ENCODE results near the gene ZNF423.

The ZNF423 gene

DNA sequence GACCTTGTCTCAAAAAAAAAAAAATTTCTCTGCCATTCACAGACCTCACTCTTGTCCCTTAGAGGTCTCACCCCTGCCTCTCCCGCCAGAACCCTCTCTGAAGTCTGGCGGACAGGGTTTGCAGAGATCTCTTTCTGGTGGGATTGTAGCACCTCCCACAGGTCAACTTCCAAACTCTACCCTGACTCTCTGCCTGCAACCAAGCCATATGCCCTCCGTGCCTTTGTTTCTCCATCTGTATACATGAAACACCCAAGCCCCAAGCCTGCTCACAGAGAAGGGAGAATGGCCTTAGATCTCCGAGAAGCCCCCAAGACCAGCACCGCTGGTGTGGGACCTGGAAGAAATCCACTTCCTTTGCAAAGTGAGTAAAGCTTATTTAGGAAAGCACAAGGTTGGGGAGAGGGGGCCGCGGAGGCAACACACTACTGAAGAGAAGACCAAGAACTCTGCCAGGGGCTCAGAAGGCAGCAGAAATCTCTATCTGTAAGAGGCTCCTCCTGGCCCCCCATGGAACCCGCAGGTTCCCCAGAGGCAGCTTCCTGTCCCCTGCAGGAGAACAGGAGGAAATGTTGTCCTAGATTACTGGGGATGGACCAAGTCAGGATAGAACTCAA lies 262.4 kb downstream of the ZNF423 start:
- DNase-seq, result no peak

DNA sequence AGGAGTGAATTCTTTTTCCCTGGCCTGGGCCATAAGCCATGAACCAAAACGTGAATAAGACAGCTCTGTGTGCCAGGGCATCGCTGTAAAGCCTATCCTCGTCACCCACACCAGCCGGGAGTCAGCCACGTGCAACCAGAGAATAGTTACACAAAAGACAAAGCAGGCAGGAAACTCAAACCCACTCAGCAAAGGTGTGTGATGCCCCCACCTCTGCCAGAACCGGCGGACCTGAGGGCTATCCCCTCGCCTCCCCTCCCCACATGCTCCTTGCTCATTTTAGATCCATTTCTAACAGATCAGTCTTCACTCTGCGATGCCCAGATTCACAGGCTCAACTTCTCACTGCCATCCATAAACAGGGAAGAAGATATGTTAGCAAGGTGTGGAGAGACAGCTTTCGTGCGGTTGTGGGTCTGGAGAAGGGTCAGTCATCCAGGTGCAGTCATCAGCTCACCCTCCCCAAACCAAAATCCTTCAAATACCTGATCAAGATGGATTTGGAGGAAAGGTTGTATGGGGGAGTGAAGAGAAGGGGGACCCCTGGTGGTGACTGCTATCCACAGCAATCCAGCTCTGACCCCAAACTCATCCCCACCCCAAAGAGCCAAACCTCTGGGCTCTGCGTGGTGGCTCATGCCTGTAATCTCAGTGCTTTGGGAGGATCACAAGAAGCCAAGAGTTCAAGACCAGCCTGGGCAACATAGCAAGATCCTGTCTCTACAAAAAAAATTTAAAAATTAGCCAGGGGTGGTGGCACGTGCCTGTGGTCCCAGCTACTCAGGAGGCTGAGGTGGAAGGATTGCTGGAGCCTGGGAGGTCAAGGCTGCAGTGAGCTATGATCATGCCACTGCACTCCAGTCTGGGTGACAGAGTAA lies 263.1 kb downstream of the ZNF423 start:
- DNase-seq, result peak in 1 of 2 donors; percentile 23

DNA sequence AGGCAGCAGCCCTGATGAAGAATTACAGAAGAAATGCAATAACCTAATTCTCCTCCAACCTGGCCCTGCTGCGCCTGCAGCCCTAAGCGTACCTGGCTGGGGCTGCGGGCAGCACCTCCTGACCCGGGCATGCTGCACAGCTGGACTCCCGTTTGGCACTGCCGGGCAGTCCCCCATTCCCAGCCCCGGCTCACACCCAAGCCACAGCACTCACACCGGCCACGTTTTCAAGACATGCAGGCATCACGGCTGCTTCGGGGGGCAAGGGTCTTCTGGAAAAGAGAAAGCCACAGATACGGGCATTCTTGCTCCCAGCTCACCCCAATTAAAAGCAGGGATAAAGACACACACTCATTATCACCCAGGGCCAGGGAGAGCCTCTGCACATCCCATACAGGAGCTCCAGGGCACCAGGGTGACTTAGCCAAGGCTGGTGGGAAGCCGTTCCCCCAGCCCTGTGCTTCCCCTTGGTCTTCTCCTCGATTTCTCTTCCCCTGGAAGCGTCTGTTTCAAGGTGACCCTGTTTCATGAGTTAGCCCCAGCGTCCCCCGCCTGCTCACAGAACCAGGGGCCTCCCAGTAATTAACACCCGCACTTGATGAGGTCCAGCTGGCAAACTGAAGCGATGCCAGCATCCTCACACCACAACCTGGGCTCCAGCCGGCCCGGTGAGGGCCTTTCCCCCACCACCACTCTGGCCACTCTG lies 265.6 kb downstream of the ZNF423 start:
- DNase-seq, result no peak

DNA sequence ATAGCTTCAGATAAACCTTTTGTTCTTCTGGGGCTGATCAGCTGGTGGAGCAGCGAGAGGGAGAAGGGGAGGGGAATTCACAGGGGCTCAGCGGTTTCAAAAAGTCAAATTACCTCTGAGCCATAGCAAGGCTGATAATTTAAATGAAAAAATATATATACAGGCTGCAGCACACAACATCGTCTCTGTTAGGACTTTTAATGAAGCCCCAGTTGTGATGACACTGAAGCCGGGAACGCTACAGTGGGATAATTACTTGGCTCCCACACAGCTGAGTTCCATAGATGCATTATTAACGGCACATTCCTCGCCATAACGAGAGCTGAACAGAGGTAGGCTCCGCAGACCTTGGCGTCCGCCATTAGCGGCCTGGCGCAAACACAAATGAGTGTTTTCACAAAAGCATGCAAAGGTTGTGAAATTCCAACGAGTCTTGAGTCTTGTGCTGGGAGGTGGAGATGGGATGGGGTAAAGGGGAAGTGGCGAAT lies 266.3 kb downstream of the ZNF423 start:
- no peak for DNase-seq

DNA sequence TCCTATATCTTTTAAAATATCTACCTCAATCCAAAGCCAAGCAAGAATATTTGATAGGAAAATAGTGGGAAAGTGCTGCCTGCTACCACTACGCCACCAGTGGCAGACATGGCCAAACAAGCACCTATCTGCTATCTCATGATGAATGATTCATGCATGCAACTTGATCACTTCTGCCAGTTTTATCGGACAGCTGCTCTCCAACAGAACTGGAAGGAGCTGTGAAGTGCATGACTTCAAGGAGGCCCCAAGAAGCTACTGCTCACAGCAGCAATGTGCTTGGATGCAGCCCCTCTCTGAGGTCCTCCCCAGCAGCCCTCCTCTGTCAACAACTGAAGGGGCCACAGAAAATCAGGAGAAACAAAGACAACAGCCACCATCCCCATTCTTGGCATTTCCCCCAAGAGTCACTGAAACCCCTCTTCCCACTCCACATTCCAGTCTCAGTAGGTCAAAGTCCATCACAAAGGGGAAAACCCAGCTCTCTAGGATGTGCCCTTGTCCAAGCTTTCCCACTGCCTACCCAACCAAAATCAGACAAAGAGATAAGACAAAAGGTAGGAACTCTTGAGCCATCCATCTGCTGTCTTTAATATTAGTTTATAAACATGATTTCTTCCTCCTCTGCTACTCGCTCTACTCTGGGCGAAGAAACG lies 267.1 kb downstream of the ZNF423 start:
- DNase-seq, result no peak

DNA sequence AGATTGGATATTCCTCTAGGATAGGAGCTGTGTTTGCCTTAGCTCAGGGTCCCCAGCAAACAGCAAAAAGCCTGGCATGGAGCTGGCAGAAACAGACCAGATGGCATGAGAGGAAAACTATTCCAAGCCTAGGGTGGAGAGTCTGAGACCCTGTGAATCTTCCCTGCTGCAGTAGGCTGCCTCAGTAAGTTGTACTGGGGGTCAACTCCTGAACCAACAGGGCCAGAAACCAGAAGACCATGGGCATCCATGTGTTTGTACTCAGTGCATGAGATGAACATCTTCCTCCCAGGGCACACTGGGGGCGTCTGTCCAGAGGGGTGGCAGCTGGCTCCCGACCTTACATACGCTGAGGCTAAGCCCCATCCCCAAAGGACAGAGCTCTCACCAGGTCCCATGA lies 267.9 kb downstream of the ZNF423 start:
- DNase-seq, result no peak

DNA sequence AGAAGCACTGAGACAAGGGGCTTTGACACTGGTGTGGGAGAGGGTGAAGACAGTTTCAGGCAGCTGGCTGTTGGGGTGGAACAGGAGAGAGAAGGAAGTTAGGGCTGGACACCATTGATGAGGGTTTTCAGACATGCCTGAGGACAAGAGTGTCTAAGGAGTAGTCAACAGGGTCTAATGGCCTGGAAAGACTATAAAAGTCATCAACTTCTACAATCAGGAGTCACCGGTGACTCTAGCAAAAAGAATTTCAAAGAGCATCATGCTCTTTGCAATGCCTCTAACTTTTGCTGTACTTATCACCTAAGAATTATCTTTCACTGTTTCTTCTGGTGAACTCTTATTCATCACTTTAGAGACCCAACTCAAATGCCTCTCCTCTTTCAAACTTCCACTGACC lies 268.4 kb downstream of the ZNF423 start:
- DNase-seq, result no peak

DNA sequence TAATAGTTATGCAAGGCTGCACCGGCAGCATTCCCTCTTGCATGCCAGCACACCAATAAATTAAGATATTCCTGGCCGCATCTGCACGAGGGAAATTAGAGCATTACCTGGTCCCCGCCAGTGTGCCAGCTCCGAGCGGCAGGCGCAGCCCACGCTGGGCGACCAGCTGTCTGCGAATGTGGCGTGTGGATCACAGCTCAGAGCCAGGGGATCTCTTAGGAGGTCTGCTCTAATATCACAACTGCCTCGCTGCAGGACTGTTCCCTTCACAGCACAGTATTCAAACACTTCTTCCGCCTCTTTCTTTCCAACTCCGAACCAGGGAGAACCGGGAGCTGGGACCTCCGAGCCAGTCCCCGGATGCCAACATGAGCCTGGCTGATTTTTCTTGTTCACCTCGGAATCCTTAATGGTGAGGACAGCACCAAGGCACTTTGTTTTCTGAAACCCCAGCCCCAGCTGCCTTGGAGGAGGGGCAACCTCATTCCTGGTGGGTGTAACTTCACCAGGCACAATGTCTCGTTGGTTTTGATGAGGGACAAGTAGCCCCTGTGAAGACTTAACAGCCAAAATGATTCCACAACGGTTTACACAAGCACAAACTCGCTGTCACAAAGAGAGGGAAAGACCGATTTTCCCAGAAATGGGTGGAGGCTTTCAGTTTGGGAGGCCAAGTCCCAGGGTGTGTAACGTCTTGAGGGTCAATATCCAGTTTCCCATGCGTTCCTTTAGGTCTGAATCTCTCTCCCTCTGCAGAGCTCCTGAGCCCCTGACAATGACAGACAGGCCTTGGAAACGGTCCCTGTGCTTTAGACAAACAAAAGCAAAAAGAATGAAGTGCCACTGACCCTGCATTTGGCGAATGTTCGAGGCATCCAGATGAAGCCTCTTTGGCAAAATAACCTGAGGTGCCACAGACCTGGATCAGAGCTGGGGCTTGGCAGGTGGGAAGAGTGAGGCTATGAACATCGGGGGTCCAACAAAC lies 269.2 kb downstream of the ZNF423 start:
- DNase-seq, result no peak

DNA sequence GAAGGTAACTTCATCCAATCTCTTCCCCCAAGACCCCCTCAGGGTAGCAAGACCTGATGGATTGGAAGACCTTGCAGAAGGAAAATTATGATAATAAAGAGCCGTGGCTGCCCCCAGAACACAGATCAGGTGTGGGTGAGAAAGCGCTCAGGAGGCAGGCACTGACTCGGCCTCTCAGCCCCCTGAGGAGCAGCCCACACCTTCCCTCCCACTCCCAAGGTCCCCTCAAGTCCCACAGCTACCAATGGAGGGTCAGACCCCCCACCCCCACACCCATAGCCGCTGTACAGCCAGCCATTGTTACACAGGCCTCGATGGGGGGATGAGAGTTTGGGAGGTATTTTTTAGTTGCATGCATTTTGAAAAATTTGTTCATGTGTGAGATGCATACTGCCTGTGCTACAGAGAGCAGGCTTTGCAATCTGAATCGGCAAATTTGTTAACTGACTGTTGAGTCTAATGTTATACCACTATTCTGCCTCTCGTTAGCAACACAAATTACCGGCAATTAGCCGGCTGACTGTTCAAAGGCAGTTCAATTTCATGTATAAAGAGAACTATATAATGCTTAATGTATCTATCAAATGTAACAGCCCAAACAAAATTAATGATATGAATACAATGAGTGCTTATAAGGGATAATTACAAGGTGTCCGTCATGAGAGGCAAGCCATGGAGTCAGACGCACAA lies 270.6 kb downstream of the ZNF423 start:
- DNase-seq, result no peak

DNA sequence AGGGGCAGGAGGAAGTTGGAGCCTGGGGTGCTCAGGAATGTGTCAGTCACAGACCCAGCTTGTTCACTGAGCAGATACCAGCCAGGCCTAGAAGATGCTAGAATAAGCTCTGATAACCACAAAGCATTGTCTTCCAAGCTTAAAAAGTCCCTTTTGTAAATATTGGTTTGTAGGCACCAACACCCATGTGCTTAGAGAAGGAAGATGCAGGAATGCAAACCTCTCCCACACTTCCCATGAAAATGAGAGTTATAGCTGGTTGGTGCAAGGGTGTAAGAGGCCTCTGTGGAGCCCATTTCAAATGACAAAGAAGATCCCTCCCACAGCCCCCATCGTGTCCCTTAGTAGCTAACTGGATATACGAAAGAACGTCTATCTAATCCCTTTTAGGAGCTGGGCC lies 272.0 kb downstream of the ZNF423 start:
- no peak for DNase-seq

DNA sequence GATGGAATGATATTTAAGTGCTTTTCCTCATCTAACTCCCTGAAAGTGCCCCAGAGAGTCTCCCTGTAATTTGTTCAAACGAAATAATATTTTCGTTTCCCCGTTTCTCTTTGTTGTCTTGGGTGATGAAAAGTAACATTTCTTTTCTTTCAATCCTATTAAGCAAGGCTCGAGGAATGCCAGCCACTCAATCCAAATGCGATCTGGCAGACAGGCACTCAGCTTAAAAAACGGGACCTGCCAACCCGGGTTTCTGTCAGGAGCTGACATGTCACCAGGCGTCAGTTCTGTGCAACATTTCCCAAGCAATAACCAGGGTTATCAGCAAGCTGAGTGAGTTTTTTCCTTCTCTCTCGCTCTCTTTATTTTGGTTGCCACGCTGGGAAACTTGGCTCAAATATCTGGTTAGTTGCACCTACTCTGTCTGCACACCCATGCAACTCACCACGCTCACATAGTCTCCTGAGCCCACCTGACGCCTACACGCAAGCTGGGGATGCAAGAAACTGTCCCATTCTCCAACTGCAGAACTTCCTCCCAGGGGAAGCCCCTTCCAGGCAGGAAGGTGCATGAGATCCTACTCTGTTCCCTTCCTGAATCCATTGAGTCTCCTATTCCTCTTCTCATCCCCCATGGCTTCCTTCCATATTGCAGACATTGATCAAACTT lies 274.1 kb downstream of the ZNF423 start:
- no peak for DNase-seq

DNA sequence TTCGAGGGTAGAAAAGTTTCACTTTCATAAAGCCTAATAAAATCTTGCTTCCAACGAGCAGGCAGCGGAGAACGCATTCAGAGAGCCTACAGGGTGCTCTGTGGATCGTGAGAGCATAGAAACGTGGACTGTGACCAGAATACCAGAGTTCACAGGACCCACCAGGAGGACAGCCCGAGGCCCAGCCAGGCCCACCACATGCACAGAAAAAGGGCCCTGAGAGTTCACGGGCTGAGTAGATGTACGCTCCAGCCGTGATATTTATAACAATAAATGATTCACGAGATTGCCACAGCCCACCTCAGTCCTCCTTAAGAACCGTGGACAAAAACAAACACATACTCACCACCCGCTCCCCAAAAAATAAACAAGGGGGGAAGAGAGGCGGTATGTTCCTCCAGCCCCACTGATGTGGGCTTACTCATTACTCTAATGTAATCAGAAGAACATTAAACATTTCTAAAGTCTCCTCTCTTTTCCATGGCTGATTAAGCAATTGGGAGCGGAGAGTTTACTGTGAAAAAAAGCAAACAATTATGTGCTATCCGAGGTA lies 275.1 kb downstream of the ZNF423 start:
- no peak for DNase-seq

DNA sequence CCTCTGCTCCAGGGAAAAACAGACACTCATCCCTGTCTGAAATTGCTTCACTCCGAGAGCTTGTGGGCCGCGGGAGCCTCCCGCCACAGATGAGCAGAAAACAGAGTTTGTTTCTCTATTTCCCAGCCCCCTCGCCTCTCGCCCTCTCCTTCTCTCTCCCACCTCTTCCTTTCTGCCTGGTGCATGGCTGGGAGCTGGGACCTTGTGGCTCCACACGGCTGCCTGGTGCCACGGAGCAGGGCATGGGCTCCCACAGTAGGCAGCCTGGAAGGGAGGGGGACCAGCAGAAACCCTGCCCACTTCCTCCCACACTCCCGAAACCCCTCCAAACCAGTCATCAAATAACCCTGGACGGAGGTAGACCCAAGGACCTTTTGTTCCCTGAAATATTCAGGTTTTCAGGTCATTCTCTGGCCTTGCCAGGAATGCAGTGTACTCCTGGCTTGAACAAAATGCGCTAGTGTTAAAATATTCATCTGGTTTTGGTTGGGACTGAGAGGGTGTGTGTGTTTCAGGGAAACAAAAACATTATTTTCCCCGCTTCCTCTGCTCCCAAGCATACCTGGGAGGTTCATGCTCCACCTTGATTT lies 277.4 kb downstream of the ZNF423 start:
- no peak for DNase-seq

DNA sequence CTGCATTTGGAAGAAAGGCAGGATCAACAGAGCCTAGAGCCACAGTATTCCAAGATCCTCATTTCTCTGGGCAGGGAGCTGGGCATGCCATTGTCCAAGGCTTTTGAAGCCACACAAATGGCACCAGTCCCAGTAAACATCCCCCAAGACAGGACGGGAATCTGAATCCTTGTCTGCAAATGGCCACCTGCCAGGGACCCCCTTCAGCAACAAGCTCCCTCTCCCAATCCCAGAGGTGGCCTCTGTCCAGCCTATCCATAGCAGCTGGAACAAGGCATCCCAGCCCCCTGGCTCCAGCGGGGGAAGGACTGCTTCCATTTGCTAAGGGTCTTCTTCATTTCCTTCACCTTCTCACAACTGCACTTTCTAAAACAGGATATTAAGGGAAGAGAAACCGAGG lies 277.9 kb downstream of the ZNF423 start:
- DNase-seq, result no peak

DNA sequence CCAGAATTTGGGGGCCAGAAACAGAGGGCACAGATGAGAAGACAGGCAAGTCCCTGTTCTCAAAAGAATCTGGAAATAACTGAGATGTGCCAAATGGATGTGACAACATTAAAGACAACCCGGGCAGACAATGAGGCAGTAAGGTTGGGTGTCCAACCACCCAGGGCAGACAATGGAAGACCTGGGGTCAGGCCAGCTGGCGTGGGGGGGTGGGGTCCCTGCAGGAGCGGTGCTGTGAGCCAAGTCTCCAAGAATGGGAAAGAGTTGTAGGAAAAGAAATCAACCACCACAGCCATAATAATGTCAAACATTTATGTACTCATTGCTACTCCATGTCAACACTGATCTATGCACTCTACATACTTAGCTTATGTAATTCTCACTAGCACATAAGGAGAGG lies 279.0 kb downstream of the ZNF423 start:
- DNase-seq, result no peak

DNA sequence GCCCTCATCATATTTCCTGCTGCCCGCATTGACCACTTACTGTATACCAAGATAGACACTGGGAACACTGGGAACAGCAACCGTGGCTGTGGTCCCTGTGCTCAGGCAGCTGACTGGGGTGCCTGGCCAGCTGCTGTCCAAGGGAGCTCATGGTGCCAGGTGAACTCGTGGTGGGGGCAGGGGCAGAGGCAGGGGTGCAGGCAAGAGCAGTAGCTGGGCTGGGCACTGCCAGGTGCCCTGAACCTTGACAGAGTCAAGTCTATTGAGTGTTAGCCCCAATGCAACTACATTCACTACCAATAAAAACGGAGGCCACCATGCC lies 279.8 kb downstream of the ZNF423 start:
- no peak for DNase-seq

DNA sequence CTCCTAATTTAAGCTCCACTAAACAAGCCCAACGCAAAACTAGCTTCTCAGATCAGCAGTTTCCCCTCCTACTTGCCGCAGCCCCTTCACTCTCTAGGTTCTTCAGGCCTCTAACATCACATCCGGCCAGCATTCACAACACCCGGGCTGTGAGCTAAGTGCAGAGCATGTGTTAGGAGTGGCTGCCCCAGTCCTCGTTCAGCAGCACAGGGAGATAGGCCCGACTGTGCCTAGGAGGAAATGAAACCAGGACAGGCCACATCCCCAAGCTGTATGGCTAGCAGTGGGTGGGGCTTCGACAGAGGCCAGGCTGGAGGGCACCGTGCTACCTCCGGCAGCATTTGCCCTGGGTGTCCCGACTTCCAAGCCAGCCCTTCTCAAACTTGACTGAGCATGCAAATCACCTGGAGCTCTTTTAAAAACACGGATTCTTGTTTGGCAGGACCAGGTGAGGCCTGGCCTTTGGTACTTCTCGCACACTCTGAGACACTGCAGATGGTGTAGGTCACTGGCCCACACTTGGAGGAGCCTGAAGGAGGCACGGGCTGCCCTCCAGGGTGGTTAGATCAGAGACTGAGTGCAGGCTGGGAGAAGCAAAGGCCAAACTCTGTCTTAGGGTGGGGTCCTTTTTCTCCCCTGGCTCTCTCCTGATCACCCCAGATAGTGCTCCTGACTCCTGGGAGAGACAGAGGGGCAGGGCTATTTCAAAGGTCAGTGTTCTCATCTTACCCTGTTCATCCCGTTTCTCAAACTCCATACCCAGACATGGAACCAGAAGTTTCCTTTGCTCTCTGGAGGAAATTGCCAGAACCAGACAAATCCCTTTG lies 280.4 kb downstream of the ZNF423 start:
- peak in 1 of 2 donors; percentile 2 for DNase-seq

DNA sequence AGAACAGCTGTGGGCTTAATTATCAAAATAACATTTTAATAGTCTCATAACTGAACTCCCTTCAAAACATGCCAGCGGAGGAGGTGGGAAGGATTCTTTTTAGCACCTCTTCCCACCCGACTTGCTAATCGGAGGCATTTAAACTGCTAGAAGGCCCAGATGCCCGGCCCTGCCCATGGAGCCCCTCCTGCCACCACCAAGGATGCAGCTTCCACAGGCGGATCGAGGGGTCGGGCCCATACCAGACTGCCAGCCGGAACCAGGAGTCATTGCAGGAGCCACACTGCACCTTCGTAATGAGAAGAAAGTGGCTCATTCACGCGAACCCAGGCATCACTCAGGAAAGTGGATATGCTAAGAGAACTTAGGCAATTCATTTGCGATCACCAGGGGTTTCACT lies 281.1 kb downstream of the ZNF423 start:
- no peak for DNase-seq

DNA sequence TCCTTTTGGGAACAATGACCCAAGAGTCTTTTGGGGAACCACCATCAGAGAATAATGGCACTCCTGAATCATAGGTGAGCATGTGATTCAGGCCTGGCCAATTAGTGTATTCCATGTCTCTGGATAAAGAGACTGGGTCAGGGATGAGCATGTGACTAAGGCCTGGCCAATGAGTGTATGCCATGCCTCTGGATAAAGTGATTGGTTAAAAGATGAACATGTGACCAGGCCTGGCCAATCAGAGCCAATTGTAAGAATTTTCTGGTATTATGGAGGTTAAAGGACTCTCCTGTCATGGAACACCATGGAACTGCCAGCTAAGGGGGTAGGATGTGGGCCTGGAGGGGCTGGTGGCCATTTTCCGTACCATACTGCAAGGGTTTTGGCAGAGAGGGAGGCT lies 288.0 kb downstream of the ZNF423 start:
- DNase-seq, result no peak
